ENCODE data around the gene SIPA1L3.

SIPA1L3 gene

DNA sequence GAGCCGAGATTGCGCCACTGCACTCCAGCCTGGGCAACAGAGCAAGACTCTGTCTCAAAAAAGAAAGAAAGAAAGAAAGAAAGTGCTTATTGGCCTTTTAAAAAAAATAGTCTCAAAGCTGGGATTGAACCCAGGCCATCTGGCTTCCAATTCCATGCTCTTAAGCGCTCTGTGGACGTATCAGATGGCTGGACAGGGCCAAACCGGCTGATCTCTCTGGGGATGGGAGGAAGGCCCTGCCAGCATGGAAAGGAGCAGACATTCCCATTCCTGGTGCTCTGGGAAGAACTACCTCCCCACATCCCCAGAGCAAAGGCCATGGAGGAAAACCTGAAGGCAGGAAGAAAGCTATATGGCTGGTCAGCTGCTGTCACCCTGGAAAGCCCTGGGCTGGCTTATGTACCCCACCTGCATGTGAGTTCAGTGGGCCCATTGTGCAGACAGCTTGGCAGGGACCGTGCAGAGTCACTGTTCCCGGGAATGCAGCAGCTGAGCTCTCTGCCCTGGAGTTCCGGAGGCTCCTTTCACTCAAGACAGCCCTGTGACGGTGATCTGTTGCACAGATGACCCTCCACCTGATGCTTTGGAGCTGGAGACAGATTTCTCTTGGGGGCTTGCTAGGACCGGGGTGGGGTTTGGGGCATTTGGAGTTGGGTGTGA is 84.3 kb downstream of the SIPA1L3 start:
- Histone ChIP-seq H3K36me3 (ENCODE audit: control insufficient read depth in 1 of 2, insufficient read depth in 2 of 2, low read length in 2 of 2) (no peaks in the 10 kb centered on the region), H3K27ac (ENCODE audit: low read length) (no peak overlapping the region), H3K4me3 (ENCODE audit: low read depth in 1 of 2, low read length in 2 of 2) (no peak overlapping the region), H3K4me1 (ENCODE audit: control insufficient read depth in 1 of 2, insufficient read depth in 2 of 2, low read length in 2 of 2) (no peaks in the 10 kb centered on the region), H3K27me3 (ENCODE audit: low read depth, low read length) (no peaks in the 10 kb centered on the region), H3K9me3 (ENCODE audit: control insufficient read depth in 1 of 2, low read length in 2 of 2) (no peaks in the 10 kb centered on the region)

DNA sequence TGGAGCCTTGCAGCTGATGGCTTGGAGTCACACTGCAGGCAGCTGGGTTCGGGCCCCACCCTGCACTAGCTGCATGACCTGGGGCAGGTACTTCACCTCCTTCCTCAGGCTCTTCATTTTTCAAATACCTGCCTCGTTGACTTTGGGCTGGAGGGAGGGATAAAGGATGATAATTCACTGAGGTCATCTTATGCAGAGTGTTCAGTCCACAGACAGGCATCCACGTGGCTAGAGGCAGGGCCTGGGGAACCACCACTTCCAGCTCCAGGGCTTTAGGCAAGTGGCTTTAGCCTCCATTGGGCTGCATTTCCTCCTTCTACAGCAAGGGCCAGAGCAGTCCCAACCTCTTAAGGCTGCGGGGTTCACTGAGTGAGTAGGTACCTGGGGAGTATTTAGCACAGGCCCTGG is 84.8 kb downstream of the SIPA1L3 start:
- Histone ChIP-seq H3K27ac (ENCODE audit: low read length) (no peak overlapping the region), H3K9me3 (ENCODE audit: control insufficient read depth in 1 of 2, low read length in 2 of 2) (no peaks in the 10 kb centered on the region), H3K4me1 (ENCODE audit: control insufficient read depth in 1 of 2, insufficient read depth in 2 of 2, low read length in 2 of 2) (no peaks in the 10 kb centered on the region), H3K27me3 (ENCODE audit: low read depth, low read length) (no peaks in the 10 kb centered on the region), H3K4me3 (ENCODE audit: low read depth in 1 of 2, low read length in 2 of 2) (no peak overlapping the region), H3K36me3 (ENCODE audit: control insufficient read depth in 1 of 2, insufficient read depth in 2 of 2, low read length in 2 of 2) (no peaks in the 10 kb centered on the region)

DNA sequence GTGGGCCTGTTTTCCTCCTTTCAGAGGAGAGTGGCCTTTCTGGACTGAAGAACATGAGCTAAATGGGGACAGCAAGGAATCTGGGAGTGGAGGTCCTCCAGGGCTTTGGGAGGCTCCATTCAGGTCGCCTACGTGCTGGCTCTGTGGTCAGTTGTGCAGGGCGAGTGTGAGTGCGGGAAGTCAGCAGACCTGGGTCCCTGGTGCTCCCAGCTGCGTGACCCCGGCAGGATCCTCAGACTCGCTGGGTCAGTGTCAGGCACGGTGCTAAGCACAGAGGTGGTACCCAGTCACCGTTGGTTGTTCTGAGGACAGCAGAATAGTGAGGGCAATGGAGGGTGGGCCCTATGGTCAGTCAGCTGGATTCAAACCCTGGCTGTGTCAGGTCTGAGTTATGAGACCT is 85.8 kb downstream of the SIPA1L3 start:
- Histone ChIP-seq H3K4me3 (ENCODE audit: low read depth in 1 of 2, low read length in 2 of 2) (no peak overlapping the region), H3K27me3 (ENCODE audit: low read depth, low read length) (no peaks in the 10 kb centered on the region), H3K27ac (ENCODE audit: low read length) (no peak overlapping the region), H3K4me1 (ENCODE audit: control insufficient read depth in 1 of 2, insufficient read depth in 2 of 2, low read length in 2 of 2) (no peaks in the 10 kb centered on the region), H3K36me3 (ENCODE audit: control insufficient read depth in 1 of 2, insufficient read depth in 2 of 2, low read length in 2 of 2) (no peaks in the 10 kb centered on the region), H3K9me3 (ENCODE audit: control insufficient read depth in 1 of 2, low read length in 2 of 2) (no peaks in the 10 kb centered on the region)

DNA sequence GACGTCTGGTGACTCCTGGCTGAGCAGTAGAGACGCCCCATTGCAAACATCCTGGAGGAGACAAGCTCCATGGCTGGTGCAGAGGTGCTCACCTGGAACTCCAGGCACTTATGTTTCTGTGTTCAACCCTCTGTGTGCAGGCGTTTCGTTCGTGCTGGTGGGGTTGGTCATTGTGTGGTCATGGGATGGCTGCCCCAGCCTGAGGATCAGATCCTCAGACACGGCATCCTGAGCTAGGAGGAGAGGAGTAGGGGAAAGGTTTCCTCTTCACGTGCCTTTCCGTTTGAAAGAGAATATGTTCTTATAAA is 87.8 kb downstream of the SIPA1L3 start:
- no peak overlapping the region for H3K4me3 ChIP-seq (ENCODE audit: low read depth in 1 of 2, low read length in 2 of 2)
- no peaks in the 10 kb centered on the region for H3K4me1 ChIP-seq (ENCODE audit: control insufficient read depth in 1 of 2, insufficient read depth in 2 of 2, low read length in 2 of 2)
- no peaks in the 10 kb centered on the region for H3K9me3 ChIP-seq (ENCODE audit: control insufficient read depth in 1 of 2, low read length in 2 of 2)
- no peaks in the 10 kb centered on the region for H3K27me3 ChIP-seq (ENCODE audit: low read depth, low read length)
- H3K36me3 ChIP-seq (ENCODE audit: control insufficient read depth in 1 of 2, insufficient read depth in 2 of 2, low read length in 2 of 2) = no peaks in the 10 kb centered on the region
- H3K27ac ChIP-seq (ENCODE audit: low read length) = no peak overlapping the region

DNA sequence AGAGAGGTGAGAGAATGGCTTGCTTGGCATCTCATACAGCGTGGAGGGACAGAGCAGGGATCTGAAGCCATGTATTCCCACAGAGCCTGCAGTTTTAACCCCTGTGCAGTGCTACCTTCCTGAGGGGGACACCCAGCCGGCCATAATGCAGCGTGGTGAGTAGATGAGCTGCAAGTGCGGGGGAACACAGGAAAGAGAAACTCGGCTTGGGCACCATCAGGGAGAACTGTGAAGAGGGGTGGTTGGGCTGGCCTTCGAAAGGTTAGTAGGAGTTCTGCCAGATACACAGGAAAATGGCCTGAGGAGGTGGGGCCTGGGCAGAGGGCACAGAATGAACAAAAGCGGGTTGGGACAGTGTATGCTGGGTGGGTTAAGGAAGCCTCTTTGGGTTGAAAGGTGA is 88.3 kb downstream of the SIPA1L3 start:
- Histone ChIP-seq H3K4me3 (ENCODE audit: low read depth in 1 of 2, low read length in 2 of 2) (no peak overlapping the region), H3K9me3 (ENCODE audit: control insufficient read depth in 1 of 2, low read length in 2 of 2) (no peaks in the 10 kb centered on the region), H3K4me1 (ENCODE audit: control insufficient read depth in 1 of 2, insufficient read depth in 2 of 2, low read length in 2 of 2) (no peaks in the 10 kb centered on the region), H3K27me3 (ENCODE audit: low read depth, low read length) (no peaks in the 10 kb centered on the region), H3K36me3 (ENCODE audit: control insufficient read depth in 1 of 2, insufficient read depth in 2 of 2, low read length in 2 of 2) (no peaks in the 10 kb centered on the region), H3K27ac (ENCODE audit: low read length) (no peak overlapping the region)

DNA sequence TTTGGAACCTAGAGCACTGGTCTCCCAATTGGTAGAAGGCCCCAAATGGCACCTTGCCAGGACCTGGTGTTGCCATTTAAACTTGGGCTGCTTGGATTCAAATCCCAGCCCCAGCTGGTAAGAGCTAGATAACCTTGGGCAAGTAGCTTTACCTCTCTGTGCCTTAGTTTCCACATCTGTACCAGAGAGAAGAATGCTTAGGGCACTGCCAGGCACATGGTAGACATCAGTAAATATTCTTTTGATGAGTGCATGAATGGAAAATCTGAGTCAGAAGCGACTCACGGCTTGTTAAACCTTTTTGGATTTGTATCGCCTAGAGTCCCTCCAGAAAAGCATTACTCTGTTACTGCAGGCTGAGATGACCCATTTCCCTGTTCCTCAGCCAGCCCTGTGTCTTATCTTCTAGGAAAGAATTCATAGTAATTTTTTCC is 90.9 kb downstream of the SIPA1L3 start:
- Histone ChIP-seq H3K27ac (ENCODE audit: low read length) (no peak overlapping the region), H3K36me3 (ENCODE audit: control insufficient read depth in 1 of 2, insufficient read depth in 2 of 2, low read length in 2 of 2) (no peaks in the 10 kb centered on the region), H3K27me3 (ENCODE audit: low read depth, low read length) (no peaks in the 10 kb centered on the region), H3K4me1 (ENCODE audit: control insufficient read depth in 1 of 2, insufficient read depth in 2 of 2, low read length in 2 of 2) (peaks cover 0 to 3% of the 10 kb centered on the region in 2 donors), H3K9me3 (ENCODE audit: control insufficient read depth in 1 of 2, low read length in 2 of 2) (no peaks in the 10 kb centered on the region), H3K4me3 (ENCODE audit: low read depth in 1 of 2, low read length in 2 of 2) (no peak overlapping the region)

DNA sequence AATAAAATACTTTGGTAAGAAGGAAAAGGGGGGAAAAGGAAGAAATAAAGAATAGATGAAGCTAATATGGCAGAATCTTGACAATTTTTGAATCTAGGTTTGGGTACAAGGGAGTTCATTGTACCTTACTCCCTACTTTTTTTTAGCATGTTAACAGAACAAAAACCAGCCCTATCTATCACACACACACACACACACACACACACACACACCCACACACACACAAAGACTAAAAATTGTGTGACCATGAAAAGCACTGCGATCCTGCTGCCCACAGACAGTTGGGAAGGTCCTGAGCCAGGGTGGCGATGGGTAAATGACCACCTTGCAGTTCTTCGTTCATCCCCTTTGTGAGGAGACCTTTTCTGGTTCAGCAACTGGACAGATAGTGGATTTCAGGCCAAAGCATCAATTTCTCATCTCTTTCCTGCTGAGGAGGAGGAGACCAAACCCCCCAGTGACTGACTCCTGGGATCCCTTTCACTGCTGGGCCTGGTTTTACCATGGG is 91.8 kb downstream of the SIPA1L3 start:
- H3K27ac ChIP-seq (ENCODE audit: low read length) = peak overlapping the region; percentile 27
- no peaks in the 10 kb centered on the region for H3K27me3 ChIP-seq (ENCODE audit: low read depth, low read length)
- H3K9me3 ChIP-seq (ENCODE audit: control insufficient read depth in 1 of 2, low read length in 2 of 2) = no peaks in the 10 kb centered on the region
- no peak overlapping the region for H3K4me3 ChIP-seq (ENCODE audit: low read depth in 1 of 2, low read length in 2 of 2)
- H3K36me3 ChIP-seq (ENCODE audit: control insufficient read depth in 1 of 2, insufficient read depth in 2 of 2, low read length in 2 of 2) = peaks cover 0 to 3% of the 10 kb centered on the region in 2 donors
- peaks cover 0 to 10% of the 10 kb centered on the region in 2 donors for H3K4me1 ChIP-seq (ENCODE audit: control insufficient read depth in 1 of 2, insufficient read depth in 2 of 2, low read length in 2 of 2)

DNA sequence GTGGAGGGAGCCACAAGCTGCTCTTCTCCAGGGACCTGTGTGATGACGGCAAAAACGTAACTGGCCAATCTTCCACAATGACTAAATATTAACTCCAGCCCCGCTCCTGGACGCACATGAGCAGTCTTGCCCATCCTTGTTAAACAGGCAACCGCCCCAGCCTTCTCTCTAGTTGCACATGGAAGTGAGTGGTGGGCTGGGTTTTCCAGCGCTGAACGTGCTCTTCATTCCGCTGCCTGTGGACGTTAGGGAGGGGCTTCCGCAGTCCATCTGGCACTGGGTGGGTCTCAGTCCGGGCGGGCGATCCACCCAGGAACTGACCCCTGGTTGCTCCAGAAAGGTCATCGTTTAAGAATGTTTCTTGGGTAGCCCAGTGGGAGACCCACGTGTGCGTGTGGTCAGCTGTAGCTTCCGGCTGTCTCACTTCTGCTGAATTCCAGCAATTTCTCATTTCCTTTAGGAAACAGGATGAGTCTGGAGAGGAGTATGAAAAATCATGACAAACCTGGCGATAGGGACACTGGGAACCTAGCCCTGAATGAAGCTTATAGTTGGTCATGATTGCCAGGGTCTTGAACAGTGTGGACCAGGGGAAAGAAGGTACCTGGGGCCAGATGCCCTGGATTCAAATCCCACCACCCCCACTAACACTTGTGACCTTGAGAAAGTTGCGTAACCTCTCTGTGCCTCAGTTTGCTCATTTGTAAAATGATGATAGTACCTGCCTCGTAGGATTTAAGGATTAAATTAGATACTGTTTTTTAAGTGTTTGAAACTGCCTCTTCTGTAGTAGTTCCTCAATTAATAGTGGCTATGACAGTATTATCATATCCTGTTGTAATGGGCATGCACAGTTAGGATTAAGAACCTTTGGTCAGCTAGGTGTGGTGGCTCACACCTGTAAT is 92.6 kb downstream of the SIPA1L3 start:
- no peaks in the 10 kb centered on the region for H3K27me3 ChIP-seq (ENCODE audit: low read depth, low read length)
- no peak overlapping the region for H3K4me3 ChIP-seq (ENCODE audit: low read depth in 1 of 2, low read length in 2 of 2)
- H3K27ac ChIP-seq (ENCODE audit: low read length) = peak overlapping the region; percentile 27
- H3K4me1 ChIP-seq (ENCODE audit: control insufficient read depth in 1 of 2, insufficient read depth in 2 of 2, low read length in 2 of 2) = peaks cover 0 to 10% of the 10 kb centered on the region in 2 donors
- H3K9me3 ChIP-seq (ENCODE audit: control insufficient read depth in 1 of 2, low read length in 2 of 2) = no peaks in the 10 kb centered on the region
- peaks cover 0 to 8% of the 10 kb centered on the region in 2 donors for H3K36me3 ChIP-seq (ENCODE audit: control insufficient read depth in 1 of 2, insufficient read depth in 2 of 2, low read length in 2 of 2)

DNA sequence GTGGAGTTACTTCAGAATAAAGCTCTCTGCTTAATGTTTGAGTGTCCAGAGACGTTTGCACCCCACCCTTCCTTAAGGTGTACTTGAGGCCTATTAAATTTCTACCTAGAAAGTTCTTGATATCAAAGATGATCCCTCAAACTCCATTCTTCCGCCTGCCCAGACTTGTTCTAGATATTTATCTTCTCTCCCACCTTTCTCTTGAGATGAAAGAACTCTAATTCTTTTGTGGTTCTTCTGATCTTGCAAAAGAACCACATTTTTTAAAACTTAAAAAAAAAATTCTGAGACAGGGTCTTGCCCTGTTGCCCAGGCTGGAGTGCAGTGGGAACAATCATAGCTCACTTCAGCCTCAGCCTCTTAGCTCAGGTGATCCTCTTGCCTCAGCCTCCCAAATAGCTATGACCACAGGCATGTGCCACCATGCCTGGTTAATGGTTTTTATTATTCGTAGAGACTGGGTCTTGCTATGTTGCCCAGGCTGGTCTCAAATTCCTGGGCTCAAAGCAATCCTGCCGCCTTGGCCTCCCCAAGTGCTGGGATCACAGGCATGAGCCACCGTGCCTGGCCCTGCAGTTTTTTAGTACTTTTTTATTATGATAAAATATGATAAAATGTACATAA is 94.3 kb downstream of the SIPA1L3 start:
- H3K9me3 ChIP-seq (ENCODE audit: control insufficient read depth in 1 of 2, low read length in 2 of 2) = no peaks in the 10 kb centered on the region
- H3K36me3 ChIP-seq (ENCODE audit: control insufficient read depth in 1 of 2, insufficient read depth in 2 of 2, low read length in 2 of 2) = peaks cover 0 to 10% of the 10 kb centered on the region in 2 donors
- no peak overlapping the region for H3K27ac ChIP-seq (ENCODE audit: low read length)
- H3K4me1 ChIP-seq (ENCODE audit: control insufficient read depth in 1 of 2, insufficient read depth in 2 of 2, low read length in 2 of 2) = peaks cover 0 to 17% of the 10 kb centered on the region in 2 donors
- H3K27me3 ChIP-seq (ENCODE audit: low read depth, low read length) = no peaks in the 10 kb centered on the region
- no peak overlapping the region for H3K4me3 ChIP-seq (ENCODE audit: low read depth in 1 of 2, low read length in 2 of 2)

DNA sequence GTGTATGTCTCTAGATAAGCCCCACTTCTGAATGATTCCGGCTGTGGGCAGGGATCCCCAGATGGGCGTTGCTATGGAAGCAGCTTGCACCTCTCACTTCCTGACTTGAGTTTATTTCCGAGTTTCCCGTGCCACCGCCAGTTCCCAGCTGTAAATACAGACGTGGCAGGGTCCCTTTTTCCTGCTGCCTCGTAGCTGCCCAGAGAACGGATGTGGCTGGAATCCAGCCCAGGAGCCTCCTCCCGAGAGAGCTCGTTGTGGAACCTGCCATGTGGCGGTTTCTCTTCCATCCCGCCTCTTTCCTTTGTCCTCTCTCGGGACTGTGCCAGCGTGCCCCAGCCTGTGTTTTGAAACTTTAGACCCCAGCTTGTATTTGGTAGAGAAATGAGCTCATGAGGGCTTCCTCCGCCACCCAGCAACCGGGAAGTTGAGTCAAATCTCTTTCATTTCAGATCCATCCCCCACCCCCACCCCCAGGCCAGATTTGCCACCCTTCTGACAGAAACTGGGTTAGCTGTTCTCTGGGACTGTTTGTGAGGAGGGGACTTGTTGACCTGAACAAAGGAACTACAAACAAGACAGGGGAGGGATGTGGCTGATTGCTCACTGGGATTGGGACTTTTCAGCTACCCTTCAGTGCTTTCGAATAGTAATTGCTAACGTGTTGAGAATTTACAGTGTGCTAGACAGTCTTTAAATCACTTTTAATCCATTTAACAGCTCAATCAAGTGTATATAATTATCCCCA is 96.6 kb downstream of the SIPA1L3 start:
- H3K4me3 ChIP-seq (ENCODE audit: low read depth in 1 of 2, low read length in 2 of 2) = peak overlapping the region; percentile 59 to 66
- H3K27me3 ChIP-seq (ENCODE audit: low read depth, low read length) = no peaks in the 10 kb centered on the region
- H3K4me1 ChIP-seq (ENCODE audit: control insufficient read depth in 1 of 2, insufficient read depth in 2 of 2, low read length in 2 of 2) = peaks cover 0 to 17% of the 10 kb centered on the region in 2 donors
- peak overlapping the region; percentile 89 for H3K27ac ChIP-seq (ENCODE audit: low read length)
- peaks cover 0 to 10% of the 10 kb centered on the region in 2 donors for H3K36me3 ChIP-seq (ENCODE audit: control insufficient read depth in 1 of 2, insufficient read depth in 2 of 2, low read length in 2 of 2)
- no peaks in the 10 kb centered on the region for H3K9me3 ChIP-seq (ENCODE audit: control insufficient read depth in 1 of 2, low read length in 2 of 2)

DNA sequence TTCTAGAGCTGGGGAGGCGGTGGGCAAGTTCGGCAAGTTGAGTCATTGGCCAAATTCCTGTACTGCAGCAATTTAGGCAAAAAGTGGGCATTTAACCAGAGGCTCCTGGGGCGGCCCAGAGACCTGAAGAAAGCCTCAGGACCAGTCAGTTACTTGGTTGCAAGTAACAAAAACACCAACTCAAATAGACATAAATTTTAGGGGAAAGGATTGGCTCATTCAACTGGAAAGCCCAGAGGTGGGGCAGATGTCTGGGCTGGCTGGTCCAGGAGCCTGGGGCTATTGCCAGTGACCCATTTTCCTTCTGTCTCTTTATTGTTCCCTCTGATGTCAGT is 97.1 kb downstream of the SIPA1L3 start:
- no peaks in the 10 kb centered on the region for H3K9me3 ChIP-seq (ENCODE audit: control insufficient read depth in 1 of 2, low read length in 2 of 2)
- peak overlapping the region; percentile 59 to 66 for H3K4me3 ChIP-seq (ENCODE audit: low read depth in 1 of 2, low read length in 2 of 2)
- H3K4me1 ChIP-seq (ENCODE audit: control insufficient read depth in 1 of 2, insufficient read depth in 2 of 2, low read length in 2 of 2) = peaks cover 0 to 17% of the 10 kb centered on the region in 2 donors
- H3K27ac ChIP-seq (ENCODE audit: low read length) = peak overlapping the region; percentile 89
- H3K27me3 ChIP-seq (ENCODE audit: low read depth, low read length) = no peaks in the 10 kb centered on the region
- H3K36me3 ChIP-seq (ENCODE audit: control insufficient read depth in 1 of 2, insufficient read depth in 2 of 2, low read length in 2 of 2) = peaks cover 0 to 10% of the 10 kb centered on the region in 2 donors

Data from muscle layer of duodenum (tissue), 2 donors.